Stimulated activated CD4-positive, alpha-beta T cell treated with anti-CD3 and anti-CD28 coated beads, TNF-alpha, amount 100 ng/mL, for 24 hours (primary cell): ENCODE measurements around the gene KLHL1.

Source experiments
- DNase-seq, 3 experiments: peaks; one replicate each; pipeline ENCODE4 v3.0.0-alpha.2; 2020; ENCODE audit warnings: low read depth in 3 of 3

The KLHL1 gene

DNA sequence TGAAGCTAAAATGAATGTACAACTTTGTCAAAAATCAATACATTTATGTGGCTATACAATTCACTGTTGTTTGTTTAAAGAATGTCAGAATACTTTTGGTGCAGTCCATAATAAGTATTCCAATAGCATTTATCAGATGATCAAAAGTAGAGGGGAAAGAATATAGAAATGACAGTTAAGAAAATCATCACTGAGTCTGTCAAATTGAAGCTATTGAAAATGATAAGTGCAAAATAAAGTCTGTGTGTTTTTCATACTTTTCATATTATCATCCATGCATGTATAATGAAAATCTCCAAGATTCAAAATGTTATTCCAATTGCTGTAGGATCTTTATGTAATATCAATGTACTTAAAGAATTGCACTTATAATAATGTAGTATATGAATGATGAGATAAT, 93.9 kb downstream of the KLHL1 start:
- DNase-seq: no peak

DNA sequence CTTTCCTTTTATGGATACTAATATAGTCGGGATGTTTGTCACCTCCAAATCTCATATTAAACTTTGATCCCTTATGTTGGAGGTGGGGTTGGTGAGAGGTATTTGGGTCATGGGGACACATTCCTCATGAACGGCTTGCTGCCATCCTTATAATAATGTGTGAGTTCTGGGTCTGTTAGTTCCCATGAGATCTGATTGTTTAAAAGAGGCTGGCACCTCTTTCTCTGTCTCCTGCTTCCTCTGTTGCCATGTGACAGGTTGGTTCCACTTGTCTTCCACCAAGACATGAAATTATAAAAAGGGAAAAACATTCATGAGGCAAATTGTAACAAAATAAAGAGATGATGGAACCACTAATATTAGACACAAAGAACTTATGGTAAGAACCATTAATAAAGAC, 108.4 kb downstream of the KLHL1 start:
- no peak for DNase-seq

DNA sequence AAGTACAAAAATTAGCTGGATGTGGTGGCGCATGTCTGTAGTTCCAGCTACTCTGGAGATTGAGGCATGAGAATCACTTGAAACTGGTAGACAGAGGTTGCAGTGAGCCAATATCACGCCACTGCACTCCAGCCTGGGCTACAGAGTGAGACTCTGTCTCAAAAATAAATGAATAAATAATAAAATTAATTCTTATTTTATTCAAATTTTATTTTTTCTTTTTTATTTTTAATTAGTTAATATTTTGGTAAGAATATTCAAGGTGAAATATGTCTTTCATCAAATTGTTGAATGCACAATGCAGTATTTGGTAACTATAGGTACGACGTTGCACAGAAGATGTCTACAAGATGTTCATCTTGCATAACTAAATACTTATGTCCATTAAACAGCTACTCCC, 111.2 kb downstream of the KLHL1 start:
- no peak for DNase-seq

DNA sequence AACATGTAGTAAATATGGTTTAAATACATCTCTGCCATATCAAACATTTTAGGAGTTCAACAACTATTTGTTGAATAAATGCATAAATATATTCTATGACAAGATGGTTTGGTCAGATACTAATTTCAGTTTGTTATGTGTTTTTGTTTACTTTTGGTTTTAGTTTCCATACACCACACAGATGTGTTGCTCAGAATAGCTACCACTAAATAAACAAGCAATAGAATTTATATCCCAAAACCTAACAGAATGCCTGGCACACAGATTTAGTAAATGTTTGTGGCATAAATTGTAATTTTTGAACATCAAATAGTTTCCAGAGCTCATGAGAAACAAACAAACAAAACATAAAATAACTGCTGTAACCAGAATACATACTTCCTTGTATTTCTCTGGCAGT, 127.5 kb downstream of the KLHL1 start:
- no peak for DNase-seq

DNA sequence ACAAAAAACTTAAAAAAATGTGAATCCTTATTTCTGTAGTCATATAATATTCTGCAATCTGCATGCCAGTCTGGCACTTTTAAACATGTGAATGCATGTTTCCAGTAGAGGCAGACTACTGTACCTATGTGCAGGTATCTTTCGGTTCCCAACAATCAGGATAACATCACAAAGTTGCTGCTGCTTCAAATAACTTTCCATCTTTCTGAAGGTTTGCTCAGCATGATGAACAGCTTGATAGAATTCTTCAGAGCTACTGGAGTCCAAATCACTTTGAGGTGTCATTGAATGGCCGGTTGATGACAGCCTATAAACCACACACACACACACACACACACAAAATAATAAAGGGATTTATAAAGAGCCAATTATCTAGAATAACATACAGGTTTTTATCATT, 132.8 kb downstream of the KLHL1 start:
- no peak for DNase-seq

DNA sequence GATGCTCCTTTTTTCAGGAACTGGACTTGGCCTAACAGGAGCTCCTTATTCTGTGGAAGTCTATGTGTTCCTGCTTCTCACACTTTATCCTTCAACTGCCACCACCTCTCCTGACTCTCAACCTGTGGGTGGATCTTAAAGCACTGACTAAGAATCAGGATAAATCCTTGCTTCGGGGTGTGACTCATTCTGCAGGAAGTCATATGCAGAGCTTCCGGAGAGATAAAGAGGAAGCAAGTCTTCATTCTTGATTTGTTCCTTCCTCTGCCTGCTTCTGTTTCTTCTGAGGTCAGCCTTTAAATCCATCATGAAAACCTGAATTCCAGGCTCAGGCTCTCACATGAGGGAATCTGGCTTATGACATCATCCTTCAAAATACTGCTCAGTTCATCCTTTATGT, 137.7 kb downstream of the KLHL1 start:
- no peak for DNase-seq

DNA sequence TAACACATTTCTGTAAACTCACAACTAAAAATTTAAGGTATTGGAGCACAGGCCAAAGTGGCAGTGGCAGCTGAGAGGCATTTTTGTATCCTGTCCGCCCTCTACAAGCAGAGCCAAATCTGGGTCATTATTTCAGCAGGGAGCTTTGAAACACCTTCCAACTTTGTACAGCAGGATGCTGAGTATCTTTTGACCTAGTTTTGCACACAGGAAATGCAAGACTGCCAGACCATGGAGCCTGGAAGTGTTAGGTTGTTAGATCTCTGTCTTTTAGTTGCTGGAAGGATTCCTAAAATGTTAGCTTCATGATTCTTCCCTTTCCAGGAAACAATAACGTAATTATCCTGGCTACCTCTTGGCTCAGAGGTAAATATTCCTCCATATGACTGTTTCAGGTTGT, 149.2 kb downstream of the KLHL1 start:
- DNase-seq: no peak

DNA sequence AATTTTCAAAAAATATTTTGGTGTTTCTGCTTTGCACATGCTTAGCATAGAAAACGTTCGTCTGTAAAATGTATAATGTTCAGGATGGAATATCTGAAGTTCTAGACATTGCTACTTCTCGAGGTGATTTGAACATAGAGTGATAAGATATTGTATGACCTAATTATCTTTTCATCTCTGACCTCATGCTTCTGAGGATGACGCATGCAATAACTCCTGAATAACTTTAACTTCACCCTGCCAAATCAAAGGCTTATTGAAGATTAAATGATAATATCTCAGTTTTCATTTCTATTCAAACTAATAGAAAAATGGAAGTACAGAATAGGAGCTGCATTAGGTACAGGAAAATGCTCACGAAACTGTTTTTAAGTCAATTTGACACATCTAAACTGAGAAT, 151.4 kb downstream of the KLHL1 start:
- DNase-seq: no peak

DNA sequence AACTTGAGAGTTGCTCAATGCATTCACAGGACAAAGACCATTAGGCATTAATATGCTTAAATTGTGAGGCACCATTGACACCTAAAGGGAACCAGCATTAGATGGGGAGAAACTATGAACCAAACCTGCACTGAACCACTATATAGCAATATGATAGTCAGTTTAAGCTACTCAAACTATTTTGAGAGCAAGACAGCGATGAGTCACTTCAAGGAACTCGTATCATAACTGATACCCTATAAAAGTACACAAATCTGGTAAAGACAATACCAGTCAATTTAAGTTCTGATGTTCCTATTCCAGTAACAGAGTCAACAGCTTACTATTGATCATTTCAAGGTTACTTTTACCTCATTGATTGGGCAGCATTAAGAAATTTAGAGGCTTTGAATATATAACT, 151.9 kb downstream of the KLHL1 start:
- DNase-seq: no peak

DNA sequence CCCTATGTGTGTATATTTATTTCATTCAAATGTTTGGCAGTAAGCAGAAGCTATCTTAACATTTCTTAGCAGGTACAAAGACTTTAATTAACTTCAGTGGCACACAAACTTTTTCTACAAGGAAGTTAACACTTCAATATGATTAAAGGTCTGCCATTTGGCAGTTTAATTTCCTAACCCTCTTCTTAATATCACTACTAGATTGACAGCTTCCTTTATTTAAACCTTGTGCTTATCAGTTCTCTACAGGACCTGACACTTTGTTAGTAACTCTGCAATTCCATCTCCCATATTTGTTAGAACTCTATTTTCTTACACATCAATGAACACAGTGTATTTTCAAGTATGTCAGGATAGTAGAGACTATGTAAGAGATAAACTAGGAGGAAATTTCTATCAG, 153.0 kb downstream of the KLHL1 start:
- no peak for DNase-seq

DNA sequence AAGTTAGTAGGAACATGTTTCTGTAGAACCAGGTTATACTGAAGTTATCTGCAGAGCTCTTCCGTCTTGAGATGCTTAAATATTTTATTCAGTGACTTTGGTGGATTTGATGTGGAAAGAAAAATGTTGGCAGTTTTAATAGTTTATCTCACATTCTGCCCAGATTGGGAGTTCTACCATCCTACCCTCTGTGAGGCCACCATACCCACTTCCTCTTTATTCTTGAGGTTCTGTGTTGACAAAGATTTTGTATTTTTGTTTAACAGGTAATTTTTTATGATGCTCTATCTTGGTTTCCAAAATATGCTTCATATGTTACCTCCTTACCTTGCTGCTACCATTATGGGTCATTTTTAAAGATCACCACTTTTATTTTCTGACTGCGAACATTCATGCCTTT, 156.8 kb downstream of the KLHL1 start:
- DNase-seq: no peak

DNA sequence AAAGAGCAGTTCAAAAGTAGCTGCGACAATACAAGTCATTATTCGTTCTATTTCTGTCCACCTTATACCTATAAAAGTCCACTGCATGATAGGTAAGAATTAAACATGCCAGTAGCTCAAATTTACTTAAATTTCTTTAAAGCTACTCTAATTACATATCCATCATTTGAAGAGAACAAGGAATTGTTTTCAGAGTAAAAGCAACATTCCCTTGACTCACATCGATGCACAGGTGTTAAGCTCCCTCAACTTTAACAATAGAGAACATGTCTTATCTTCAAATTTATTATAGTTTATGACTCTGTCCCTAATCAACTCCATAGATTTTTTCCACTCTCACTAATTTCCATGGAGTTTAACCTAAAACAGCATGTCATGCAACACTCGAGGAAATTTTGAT, 158.1 kb downstream of the KLHL1 start:
- DNase-seq: no peak

DNA sequence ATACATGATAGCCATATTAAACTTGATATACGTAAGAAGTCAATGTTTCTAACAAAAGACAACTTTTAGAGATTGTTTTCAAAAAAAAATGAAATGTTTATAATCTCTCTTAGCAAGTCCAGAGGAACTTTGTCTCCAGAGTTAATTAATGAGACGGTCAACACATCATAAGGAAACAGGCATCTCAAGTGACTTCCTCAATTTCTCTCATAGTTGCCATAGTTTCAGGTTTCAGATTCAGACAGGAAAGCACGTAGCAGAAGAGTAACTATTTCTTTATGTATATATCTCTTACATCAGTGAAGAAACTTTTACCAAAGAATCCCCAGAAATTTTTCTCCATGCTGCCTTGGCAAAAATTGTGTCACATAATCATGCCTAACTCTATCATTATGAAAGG, 160.2 kb downstream of the KLHL1 start:
- no peak for DNase-seq

DNA sequence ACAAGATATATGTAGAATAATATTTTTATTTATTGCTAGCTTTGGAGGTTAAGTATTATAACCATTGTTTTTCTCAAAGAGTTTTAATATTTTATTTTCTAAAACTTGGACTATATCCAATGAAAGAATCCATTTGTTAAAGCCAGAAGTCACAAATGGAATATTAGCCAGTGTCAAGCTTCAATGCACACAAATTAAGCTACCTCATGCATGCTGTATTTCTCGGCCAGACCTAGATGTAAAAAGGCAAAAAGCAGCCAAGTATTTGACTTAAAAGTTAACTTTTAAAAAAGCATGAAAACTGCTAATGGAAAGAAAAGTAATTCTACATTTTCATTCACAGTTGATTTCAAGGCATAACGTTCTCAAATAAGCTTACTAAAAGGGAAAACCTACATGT, 160.7 kb downstream of the KLHL1 start:
- no peak for DNase-seq

DNA sequence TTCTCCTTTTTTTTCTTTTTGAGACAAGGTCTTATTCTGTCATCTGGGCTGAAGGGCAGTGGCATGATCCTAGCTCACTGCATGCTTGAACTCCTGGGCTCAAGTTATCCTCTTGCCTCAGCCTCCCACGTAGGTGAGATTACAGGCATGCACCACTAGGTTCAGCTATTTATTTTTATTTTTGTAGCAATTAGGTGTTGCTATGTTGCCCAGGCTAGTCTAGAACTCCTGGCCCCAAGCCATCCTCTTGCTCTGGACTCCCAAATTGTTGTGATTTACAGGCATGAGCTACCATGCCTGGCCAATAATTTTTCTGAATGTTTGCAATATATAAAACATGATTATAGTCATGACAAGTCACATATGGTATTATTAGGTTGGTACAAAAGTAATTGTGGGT, 161.7 kb downstream of the KLHL1 start:
- no peak for DNase-seq

DNA sequence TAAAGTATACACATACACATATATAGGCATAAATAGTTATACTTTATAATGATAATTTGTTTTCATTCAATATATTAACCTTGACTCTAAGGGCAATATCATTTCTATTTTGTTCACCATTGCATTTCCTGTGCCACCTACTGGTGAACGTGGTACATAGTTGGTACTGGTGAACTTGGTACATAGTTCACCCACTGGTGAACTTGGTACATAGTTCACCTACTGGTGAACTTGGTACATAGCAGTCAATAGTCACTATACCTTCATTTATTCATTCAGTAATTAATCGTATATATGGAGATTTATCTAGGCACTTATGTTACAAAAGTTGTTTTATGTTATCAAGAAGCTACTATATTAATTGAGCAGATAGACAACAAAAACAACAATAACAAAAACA, 173.2 kb downstream of the KLHL1 start:
- DNase-seq: no peak

DNA sequence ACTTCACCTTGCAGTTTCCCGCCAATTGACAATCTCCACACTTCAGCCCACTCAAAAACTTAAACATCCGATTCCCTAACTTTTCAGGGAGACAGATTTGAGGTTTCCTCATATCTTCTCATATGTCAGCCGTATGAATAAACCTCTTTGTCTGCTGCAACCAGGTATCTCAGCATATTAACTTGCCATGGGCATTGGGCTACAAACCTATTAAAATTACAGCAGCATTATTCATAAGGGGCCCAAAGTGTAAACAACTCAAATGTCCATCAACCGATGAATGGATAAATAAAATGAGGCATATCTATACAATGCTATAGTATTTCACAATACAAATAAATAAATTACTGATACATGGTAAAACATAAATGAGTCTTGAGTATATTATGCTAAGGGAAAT, 180.0 kb downstream of the KLHL1 start:
- DNase-seq: no peak

DNA sequence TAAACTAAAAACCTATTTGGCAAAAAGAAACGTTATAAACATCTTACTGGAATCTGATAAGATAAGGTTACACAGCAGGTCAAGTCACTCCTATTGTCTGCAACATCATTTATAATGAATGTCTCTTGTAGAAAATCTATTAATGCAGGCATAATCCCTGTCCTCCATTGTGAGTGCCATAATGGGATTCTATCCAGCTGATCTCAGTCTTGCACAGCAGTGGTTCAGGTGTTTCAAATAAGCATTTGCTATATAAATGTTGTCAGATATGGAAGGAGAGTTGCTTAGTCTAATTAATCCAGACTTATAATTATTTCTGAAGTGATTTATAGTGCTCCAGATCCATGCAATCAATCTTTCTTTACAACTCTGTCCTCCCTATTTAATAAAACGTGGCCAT, 187.1 kb downstream of the KLHL1 start:
- no peak for DNase-seq

DNA sequence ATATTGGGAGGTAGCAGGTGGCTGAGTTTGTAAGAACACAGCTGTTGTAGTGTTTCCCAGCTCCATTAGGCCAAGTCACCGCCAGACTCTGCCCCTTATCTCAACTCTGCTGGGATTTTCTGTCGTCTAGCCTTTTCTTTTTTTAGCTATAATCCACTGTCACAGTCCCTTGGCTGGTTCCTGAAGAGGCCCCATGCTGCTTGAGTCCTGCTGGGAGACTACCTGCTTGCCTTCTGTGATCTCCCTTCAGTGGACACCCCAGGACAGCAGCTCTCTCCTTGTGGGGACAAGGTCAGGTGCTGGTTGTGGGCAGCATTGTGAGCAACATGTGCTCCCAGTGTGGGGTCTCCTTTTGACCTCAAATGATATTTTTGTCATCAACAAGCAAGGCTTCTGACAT, 195.6 kb downstream of the KLHL1 start:
- DNase-seq: no peak

DNA sequence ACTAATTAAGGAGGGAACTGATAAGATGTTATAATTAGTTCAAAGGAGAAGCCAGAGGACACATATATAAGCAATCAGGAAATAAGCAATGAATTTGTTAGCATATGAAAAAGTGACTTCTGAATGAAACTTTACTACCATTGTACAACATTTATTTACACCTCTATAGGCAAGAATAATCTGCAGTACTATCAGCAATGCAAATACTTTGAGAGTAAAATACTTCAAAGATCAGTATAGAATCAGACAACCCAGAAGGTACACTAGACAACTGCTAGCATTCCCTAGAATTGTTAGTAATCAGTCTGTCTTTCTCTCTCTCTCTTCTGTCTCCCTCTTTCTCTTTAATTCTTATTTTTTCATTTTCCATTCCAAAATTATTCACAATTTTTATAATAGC, 197.5 kb downstream of the KLHL1 start:
- DNase-seq: no peak

DNA sequence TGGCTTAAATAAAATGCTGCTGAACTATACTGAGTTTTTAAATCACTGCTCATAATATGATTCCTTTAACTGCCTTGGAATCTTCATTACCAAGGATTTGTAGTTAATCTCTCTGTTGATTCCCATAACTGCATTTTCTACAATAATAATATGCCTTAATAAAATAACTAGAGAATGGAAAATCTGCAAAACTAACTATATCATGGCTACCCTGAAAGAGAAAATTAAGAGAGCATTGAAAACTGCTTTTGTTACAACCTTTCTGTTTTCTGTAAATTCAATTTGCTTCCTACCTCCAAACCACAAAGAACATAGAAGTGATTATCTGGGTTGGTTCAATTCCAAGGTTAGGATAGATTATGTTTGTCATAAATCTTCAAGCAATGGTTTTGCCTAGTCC, 203.5 kb downstream of the KLHL1 start:
- no peak for DNase-seq

DNA sequence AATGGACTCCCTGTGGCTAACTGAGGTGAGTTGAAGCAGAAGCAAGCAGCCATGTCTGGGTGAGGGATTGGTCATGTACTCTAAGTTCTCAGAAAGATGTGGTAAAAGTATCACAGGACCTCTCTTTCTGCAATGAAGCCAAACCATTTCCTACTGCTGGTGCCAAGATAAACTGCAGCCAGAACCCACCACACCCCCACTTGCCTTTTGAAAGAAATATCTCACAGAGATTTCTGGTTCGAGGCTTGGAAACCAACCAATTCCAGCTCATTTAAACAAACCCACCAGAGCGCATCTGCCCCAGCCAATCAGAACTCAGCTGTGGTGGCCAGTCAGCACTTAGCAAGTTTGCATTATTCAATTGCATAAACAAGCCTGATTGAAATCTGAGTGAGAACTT, 205.2 kb downstream of the KLHL1 start:
- no peak for DNase-seq

DNA sequence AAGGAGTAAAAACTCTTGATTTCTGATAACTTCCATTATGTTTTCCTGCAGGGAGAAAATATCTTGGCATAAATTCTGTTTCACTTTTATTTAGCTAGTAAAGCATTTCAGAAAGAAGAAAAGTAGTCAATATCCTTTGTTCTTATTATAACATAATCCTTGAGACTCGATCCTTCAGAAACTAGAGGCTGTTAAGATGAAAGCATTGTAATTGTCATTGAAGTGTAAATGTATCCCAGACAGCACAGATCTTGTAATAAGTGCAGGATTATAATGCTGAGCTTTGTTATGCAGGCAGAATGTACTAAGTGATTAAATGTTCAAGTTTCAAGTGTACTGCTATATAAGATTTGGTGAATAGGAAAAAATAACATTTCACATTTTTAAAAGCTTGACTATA, 225.8 kb downstream of the KLHL1 start:
- no peak for DNase-seq

DNA sequence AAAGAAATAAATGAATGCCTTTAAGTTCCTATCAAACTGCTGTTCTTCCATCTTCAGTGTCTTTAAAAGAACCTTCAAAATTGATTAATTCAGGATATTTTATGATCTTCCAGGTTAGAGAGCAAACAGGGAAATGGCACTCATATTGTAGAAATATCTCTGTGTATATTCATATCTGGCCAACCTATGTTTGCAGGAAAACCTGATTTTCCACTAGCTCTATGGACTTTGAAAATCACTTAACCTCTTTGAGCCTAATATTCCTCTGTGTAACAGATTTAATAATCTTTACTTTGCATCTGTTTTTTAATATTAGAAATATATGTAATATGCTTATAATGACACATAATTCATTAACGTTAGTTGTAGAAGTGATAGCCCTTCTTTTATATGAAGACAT, 228.3 kb downstream of the KLHL1 start:
- no peak for DNase-seq
